ENCODE results near the gene RAMP2.

RAMP2 gene

DNA sequence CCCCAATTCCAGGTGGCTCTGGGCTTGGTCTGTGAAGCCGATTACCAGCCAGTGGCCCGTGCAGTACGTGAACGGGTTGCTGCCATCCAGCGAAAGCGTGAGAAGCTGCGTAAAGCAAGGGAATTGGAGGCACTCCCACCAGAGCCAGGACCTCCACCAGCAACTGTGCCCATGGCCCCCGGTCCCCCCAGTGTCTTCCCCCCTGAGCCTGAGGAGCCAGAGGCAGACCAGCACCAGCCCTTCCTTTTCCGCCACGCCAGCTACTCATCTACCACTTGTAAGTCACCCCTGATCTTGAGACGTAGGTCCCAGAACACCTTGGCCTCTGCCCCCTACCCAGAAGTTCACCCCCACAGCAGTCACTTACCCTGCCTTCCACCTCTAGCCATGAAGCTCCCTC is 26.2 kb downstream of the RAMP2 start:
- intact Hi-C loops (cut with DNase I), result no loop called here
- DNase-seq, result no peak

DNA sequence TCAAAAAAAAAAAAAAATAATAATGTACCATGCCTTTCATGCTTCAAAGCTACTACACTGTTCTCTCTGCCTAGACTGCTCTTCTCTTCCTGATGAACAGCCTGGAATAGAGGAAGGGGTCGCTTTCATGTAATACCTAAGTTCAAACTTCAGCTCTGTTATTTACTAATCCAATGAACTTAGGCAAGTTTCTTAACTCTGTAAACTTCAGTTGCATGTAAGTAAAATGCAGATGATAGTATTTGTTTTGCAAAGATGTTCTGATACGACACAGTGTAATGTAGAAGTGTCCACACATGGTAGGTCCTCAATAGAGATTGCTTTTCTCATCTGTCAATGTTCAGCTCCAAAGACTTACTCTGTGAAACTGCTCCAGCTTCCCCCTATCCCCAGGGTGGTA is 30.9 kb downstream of the RAMP2 start:
- DNase-seq, result no peak
- intact Hi-C loops (cut with DNase I), result no loop called here

DNA sequence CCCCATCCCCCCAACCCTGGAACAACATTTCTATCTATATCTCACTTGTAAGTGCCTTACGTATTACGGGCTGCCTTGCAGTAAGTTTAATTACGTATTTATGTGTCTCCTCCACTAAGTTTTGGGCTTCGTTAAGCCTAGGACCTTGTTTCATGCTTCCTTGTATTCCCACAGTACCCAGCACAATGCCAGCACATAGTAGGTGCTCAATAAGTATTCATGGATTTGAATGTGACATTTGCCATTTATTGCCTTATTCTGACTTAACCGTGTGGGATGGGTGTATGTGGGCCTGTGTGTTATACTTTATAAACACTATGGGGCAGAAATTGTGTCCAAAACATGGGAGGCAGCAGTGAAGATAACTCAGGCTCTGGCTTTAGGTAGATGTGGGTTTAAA is 31.5 kb downstream of the RAMP2 start:
- no peak for DNase-seq
- intact Hi-C loops (cut with DNase I), result no loop called here

DNA sequence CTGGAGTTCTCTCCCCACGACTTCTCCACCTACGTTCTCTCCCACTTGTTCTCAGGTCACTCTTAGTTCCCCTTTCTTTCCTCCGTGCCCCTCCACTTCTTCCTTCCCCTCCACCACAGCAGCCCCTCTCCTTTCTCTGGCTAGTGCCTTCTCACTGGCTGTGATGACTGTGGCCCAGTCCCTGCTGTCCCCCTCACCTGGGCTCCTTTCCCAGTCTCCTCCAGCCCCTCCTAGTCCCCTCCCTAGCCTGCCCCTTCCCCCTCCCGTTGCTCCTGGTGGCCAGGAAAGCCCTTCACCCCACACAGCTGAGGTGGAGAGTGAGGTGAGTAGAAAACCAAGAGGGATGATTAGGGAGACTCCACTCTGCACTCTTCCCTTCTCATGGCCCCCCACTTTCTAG is 34.0 kb downstream of the RAMP2 start:
- peak in 1 of 10 donors; percentile 57 for DNase-seq
- intact Hi-C loops (cut with DNase I), result no loop called here

DNA sequence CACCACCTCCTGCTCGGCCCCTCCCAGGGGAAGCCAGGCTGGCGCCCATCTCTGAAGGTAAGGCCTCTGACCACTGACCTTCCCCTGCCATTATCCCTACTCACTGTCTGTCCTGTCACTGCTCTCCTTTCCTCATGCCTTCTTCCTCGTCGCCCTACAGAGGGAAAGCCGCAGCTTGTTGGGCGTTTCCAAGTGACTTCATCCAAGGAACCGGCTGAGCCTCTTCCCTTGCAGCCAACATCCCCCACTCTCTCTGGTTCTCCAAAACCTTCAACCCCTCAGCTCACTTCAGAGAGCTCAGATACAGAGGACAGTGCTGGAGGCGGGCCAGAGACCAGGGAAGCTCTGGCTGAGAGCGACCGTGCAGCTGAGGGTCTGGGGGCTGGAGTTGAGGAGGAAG is 34.4 kb downstream of the RAMP2 start:
- intact Hi-C loops (cut with DNase I), result no loop called here
- DNase-seq, result peak in 1 of 10 donors; percentile 47

DNA sequence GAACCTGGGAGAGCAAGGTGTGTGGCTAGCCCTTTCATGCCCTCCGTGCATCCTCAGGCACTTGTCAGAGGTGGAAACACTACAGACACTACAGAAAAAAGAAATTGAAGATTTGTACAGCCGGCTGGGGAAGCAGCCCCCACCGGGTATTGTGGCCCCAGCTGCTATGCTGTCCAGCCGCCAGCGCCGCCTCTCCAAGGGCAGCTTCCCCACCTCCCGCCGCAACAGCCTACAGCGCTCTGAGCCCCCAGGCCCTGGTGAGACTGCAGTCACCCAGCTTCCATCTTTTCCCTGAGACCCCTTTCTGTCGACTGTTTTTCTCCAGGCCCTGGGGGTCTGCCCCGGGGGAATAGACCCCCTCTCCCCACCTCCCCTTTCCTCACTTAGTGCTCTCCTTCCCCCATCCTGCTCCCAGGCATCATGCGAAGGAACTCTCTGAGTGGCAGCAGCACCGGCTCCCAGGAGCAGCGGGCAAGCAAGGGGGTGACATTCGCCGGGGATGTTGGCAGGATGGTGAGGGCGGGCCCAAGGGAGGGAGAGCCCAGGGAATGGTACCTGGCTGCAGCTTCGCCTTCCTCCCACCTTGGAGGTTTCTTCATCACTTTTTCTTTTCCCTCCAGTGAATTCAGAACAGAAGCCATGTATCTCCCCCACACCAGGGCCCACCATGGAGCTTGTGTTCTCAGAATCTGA is 35.2 kb downstream of the RAMP2 start:
- intact Hi-C loops (cut with DNase I), result no loop called here
- no peak for DNase-seq

DNA sequence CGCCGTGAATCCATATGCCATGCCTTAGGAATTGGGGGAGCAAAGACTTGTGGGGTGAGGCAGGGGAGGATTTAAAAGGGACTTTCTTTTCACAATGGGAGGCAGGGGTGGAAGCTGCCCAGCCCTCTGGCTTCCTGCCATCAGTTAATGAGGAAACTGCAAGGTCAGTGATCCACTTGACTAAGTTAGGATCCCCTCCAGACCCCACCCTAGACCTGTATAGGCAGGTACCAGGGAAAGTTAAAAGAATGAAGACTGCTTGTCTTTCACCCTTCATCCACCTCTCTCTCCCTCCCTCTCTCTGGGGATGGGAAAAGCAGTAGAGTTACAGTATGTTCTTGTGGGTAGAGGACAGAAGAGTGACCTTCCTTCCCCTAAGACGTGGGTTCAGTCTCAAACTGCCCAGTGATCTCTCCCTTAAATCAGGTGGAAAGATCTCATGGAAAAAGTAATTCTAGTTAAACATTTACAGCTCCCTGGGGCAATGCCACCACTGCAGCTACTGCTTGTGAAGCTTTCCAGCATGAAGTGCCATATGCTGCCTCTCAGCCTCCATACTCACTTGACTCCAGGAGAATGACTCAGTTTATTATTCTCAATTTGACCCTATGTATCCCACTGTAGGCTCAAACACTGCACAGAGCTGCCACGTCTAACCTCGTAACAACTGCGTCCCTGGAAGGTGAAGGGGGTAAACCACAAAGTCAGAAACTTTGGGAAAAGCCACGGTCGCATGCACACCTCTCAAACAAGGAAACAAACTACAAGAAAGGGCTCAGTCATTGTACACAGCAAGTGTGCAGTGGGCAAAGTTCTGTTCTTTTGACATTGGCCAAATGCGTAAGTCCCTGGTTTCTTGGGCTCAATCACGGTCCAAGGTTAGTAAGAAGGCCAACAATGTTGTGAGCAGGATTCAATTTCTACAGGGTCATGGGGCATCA is 36.3 kb downstream of the RAMP2 start:
- no peak for DNase-seq
- intact Hi-C loops (cut with DNase I), result no loop called here

DNA sequence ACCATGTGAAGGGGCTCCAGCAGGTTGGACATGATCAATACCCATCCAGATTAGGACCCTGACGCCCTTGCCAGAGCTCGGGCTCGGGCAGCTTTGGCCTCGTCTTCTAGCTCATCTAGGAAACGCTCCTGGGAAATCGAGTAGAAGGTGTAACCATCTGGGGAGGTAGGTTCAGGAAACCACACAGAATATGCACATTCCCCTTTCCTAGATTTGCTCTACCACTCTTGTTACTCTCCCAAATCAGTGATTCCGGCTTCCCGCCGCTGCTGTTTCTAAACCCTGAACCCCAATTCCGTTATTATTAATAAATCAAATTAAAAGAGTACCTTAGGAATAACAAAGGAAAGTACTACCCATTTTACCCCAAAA is 37.0 kb downstream of the RAMP2 start:
- intact Hi-C loops (cut with DNase I), result no loop called here
- DNase-seq, result no peak

DNA sequence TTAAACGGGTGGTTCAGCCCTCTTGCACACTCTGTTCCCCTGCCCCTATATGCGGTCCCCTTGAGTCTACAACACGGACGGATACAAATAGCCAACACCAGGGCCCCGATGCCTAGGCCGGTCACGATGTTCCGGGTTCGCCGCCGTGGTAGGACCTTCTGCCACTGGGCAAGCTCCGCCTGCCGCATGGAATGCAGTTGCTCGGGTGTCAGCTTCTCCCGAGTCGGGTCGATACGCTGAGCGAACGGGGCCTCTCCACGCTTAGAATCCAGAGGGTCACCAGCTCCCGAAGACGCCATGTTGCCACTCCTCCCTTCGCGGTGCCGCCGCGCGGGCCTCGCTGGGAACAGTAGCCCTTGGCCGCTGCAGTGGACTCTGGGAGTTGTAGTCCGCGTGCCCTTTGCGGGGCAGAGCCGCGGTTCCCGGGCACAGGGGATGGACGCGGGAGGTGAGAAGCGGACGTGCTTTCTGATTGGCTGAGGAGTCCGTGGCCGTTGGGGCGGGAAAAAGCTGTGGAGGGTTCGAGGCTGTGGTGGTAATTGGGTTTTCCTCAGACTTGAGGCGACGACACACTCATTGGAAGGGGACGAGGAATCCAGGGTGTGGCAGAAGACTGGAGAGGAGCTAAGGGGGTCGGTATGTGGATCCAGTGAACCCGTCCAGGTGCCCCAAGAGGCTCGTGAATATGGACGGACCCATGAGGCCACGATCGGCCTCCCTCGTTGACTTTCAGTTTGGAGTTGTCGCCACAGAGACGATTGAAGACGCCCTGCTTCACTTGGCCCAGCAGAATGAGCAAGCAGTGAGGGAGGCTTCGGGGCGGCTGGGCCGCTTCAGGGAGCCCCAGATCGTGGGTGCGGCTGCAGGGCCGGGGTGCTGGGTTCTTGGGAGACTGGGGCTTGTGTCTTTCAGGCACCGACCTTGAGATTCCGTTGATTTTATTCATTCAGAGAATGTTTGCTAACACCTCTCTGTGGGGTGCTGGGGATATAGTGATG is 37.7 kb downstream of the RAMP2 start, which contains the start of the genes CNTD1 and COA3:
Gene CNTD1, plus strand, starts transcription at position 479 of the 998 bp plus-strand sequence. Its CDS starts 207 bp downstream, at position 686.
Gene COA3, minus strand, starts transcription at position 322 of the 998 bp plus-strand sequence. Its CDS starts 23 bp downstream, at position 299.
- DNase-seq, result peak; percentile 81 to 98 (median 88)
- intact Hi-C loops (cut with DNase I), result no loop called here

DNA sequence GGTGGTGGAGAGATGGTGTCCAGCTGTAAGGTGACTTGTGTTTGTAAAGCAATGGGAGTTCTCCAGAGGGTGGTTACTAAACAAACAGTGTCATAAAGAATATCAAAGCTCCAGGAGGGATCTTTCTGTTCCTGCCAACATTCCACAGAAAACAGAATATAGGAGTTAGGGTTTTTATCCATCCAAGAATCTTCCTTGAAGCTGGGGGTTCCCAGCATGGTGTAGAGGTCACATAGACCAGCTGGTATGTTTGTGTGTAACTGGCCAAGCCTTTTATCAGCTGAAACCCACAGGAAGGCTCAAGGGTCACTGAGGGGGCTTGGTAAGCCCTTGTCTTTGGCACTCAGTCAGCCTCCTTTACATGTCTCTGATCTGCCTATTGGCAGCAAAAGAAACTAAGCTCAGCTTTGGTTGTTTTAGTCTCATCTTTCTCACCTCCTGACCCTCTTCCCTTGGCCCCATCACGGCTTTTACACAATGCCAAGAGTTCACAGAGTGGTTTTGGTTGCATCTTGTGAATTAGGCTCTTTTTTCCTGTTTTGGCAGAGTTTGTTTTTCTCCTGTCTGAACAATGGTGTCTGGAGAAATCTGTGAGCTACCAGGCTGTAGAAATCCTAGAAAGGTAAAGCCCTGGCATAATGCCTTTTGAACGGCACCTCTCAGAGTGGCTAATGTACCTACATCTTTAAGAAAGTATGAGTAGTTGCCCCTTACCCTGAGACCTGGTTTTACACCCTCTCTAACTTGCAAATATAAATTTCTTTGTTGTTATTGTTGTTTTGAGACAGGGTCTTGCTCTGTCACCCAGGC is 42.3 kb downstream of the RAMP2 start:
- DNase-seq, result no peak
- intact Hi-C loops (cut with DNase I), result no loop called here

DNA sequence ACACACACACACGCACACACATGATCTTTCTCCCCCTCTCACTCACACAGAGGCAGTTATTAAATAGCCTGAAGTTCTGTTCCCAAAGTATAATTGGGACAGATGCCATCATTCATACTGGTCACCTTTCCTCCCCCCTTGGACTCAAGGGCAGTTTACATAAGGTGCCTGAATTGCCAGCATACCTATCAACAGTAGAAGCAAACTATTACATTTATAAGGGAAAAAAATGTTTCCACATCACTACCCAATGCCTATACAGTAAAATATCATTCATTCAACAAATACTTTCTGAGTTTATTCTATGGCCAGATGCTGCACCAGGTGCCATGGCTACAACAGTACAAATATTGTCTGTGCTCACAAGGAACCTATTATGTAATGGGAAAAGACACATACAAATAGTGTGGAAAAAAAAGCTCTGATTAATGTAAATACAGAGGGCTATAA is 43.9 kb downstream of the RAMP2 start:
- no peak for DNase-seq
- intact Hi-C loops (cut with DNase I), result no loop called here

DNA sequence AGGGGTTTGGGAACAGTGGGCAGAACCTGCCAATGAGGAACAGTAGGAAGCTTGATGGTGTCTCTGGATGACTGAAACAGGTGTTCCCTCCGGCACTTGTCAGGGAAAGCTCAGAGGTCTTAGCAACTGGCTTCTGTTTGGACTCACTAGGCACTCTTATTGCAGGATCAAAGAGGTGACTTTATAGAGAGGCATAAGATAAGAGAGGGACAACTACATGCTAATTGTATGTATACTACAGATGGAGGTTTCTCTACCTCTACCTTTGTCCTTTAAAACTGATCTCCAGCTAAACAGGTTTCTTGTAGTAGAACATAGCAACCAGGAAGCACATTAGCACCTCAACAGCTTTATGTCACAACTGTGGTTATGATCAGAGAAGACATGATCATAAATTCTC is 45.2 kb downstream of the RAMP2 start:
- no peak for DNase-seq
- intact Hi-C loops (cut with DNase I), result no loop called here

DNA sequence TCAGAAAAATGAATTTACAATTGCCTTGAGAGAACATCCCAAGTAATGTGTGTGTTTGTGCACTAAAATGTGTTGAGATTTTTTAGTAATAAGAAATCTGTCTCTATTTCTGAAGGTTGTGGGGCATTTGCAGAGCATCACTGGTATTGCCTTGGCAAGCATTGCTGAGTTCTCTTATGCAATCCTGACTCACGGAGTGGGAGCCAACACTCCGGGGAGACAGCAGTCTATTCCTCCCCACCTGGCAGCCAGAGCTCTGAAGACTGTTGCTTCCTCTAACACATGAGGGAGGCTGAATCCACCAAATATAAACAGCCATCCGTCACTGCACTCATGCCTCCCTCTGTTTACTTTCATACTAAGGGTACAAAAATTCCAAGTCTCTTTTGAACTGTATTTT is 48.2 kb downstream of the RAMP2 start:
- peak in 7 of 10 donors; percentile 44 to 91 (median 59) for DNase-seq
- intact Hi-C loops (cut with DNase I), result no loop called here
